ENCODE data around the gene GABRR3.

The GABRR3 gene

DNA sequence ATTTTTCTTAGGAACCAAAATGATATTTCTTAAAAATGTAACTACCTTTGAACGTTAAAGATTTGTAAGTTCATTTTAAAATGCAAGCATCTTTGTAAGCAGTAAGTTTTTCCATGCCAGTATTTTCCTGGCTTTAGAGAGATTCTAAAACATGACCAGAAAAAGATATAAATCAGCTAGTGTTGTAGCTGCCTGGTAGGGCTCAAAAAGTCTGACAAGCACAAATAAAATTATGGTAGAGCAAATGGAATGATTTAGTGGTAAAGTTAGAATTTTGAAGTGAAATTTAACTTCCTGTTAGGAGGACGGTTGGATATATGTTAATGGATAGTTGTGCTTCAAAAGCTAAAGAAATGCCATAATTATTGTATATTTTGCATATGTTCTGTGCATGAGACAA lies 29.7 kb downstream of the GABRR3 start:
- H4K20me1 ChIP-seq (ENCODE audit: insufficient read depth, low read length): no peaks in the 10 kb centered on the region
- H3K4me1 ChIP-seq (ENCODE audit: insufficient read depth, low read length, severe bottlenecking): peaks cover 26% of the 10 kb centered on the region
- H3K9me2 ChIP-seq (ENCODE audit: low read depth, low read length): no peaks in the 10 kb centered on the region
- H3F3A ChIP-seq (ENCODE audit: insufficient read depth, low read length): no peaks in the 10 kb centered on the region
- H3K4me2 ChIP-seq (ENCODE audit: low read length): no peak overlapping the region
- H3K79me2 ChIP-seq (ENCODE audit: insufficient read depth, low read length): no peaks in the 10 kb centered on the region
- H3K27me3 ChIP-seq (ENCODE audit: insufficient read depth, low read length): no peaks in the 10 kb centered on the region
- H3K4me3 ChIP-seq (ENCODE audit: low read depth, low read length, poor library complexity, severe bottlenecking): no peak overlapping the region
- TF ChIP-seq EZH2 (IDR thresholded peaks at IDR 0.05; ENCODE audit: borderline replicate concordance, low read length): no peak
- H3K9me3 ChIP-seq (ENCODE audit: low read length): no peaks in the 10 kb centered on the region
- H3K27ac ChIP-seq (ENCODE audit: low read depth, low read length, poor library complexity, severe bottlenecking): no peak overlapping the region
- H2AFZ ChIP-seq (ENCODE audit: low read length): no peak overlapping the region
- H3K9ac ChIP-seq (ENCODE audit: low read length): no peak overlapping the region
- no peaks in the 10 kb centered on the region for H3K36me3 ChIP-seq (ENCODE audit: insufficient read depth, low read length)

DNA sequence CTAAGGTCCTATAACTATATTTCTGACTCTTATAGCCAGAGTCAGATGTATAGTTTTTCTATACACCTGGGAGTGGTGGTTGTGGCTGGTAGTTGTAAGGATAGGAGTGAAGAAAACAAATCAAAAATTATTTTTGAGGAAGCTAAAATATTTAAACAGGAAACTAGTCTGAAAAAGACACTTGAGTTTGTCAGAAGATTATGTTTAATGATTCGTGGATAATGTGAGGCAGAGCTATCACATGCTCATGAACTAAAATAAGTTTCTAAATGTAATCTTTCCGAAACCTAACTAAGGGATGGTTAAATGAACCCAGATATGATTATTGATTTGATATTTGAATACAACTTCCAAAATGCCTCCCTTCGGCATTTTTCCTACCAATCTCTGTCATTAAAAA lies 30.4 kb downstream of the GABRR3 start:
- TF ChIP-seq EZH2 (IDR thresholded peaks at IDR 0.05; ENCODE audit: borderline replicate concordance, low read length) (no peak), CTCF (IDR thresholded peaks at IDR 0.05; ENCODE audit: low read length) (no peak)
- Histone ChIP-seq H3K27me3 (ENCODE audit: insufficient read depth, low read length) (no peaks in the 10 kb centered on the region), H3K9ac (ENCODE audit: low read length) (no peak overlapping the region), H3K36me3 (ENCODE audit: insufficient read depth, low read length) (no peaks in the 10 kb centered on the region), H3K4me1 (ENCODE audit: insufficient read depth, low read length, severe bottlenecking) (peaks cover 26% of the 10 kb centered on the region), H3K9me2 (ENCODE audit: low read depth, low read length) (no peaks in the 10 kb centered on the region), H3F3A (ENCODE audit: insufficient read depth, low read length) (no peaks in the 10 kb centered on the region), H3K9me3 (ENCODE audit: low read length) (no peaks in the 10 kb centered on the region), H3K4me3 (ENCODE audit: low read depth, low read length, poor library complexity, severe bottlenecking) (no peak overlapping the region), H3K79me2 (ENCODE audit: insufficient read depth, low read length) (no peaks in the 10 kb centered on the region), H3K27ac (ENCODE audit: low read depth, low read length, poor library complexity, severe bottlenecking) (no peak overlapping the region), H4K20me1 (ENCODE audit: insufficient read depth, low read length) (no peaks in the 10 kb centered on the region), H2AFZ (ENCODE audit: low read length) (no peak overlapping the region), H3K4me2 (ENCODE audit: low read length) (peak overlapping the region; percentile 30; the same call in 1 of the 2 replicates)

DNA sequence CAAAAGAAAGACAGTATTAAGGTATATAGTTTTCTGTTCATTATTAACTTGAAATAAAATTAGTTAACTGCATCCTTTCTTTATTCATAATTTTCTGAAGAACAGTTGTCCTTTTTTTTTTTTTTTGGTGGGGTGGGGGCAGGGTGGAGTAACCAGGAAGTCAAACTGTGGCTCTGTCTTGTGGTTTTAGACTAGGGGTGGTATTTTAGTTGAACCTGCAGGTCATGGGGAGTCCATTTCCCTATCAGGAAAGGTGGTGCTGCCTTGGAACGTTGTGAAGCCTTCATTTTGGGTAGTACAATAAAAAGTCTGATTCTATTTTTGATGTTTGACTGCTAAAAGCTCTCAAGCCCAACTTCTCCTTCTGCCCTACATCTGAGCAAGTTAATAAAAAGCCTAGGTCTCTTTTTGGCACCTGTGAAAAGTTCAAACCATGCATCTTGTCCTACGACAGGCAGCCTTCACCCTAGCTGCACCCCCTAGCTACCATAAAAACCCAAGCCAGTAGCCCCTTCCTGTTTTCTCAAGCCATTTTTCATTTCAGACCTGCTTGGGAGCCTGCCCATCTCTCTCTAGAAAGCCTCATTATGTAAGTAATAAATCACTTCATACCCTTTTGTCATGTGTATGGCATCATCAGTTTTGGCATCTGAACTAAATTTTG lies 31.7 kb downstream of the GABRR3 start:
- H3K27ac ChIP-seq (ENCODE audit: low read depth, low read length, poor library complexity, severe bottlenecking): peak overlapping the region; percentile 70
- H3K4me1 ChIP-seq (ENCODE audit: insufficient read depth, low read length, severe bottlenecking): peaks cover 26% of the 10 kb centered on the region
- no peaks in the 10 kb centered on the region for H4K20me1 ChIP-seq (ENCODE audit: insufficient read depth, low read length)
- H3K36me3 ChIP-seq (ENCODE audit: insufficient read depth, low read length): no peaks in the 10 kb centered on the region
- no peaks in the 10 kb centered on the region for H3K27me3 ChIP-seq (ENCODE audit: insufficient read depth, low read length)
- peak overlapping the region; percentile 31 for H3K4me2 ChIP-seq (ENCODE audit: low read length)
- H2AFZ ChIP-seq (ENCODE audit: low read length): peak overlapping the region; percentile 62
- TF ChIP-seq CTCF (IDR thresholded peaks at IDR 0.05; ENCODE audit: low read length): no peak
- TF ChIP-seq EZH2 (IDR thresholded peaks at IDR 0.05; ENCODE audit: borderline replicate concordance, low read length): no peak
- H3K9me2 ChIP-seq (ENCODE audit: low read depth, low read length): no peaks in the 10 kb centered on the region
- H3K9me3 ChIP-seq (ENCODE audit: low read length): no peaks in the 10 kb centered on the region
- H3K79me2 ChIP-seq (ENCODE audit: insufficient read depth, low read length): no peaks in the 10 kb centered on the region
- H3F3A ChIP-seq (ENCODE audit: insufficient read depth, low read length): no peaks in the 10 kb centered on the region
- no peak overlapping the region for H3K4me3 ChIP-seq (ENCODE audit: low read depth, low read length, poor library complexity, severe bottlenecking)
- H3K9ac ChIP-seq (ENCODE audit: low read length): no peak overlapping the region

GRCh38 chr3:98002717-98003116 lies 32.4 kb downstream of the GABRR3 start:
- H3K9ac ChIP-seq (ENCODE audit: low read length): no peak overlapping the region
- no peak overlapping the region for H3K4me3 ChIP-seq (ENCODE audit: low read depth, low read length, poor library complexity, severe bottlenecking)
- peak overlapping the region; percentile 70 for H3K27ac ChIP-seq (ENCODE audit: low read depth, low read length, poor library complexity, severe bottlenecking)
- H3K4me2 ChIP-seq (ENCODE audit: low read length): no peak overlapping the region
- H4K20me1 ChIP-seq (ENCODE audit: insufficient read depth, low read length): no peaks in the 10 kb centered on the region
- no peaks in the 10 kb centered on the region for H3K9me2 ChIP-seq (ENCODE audit: low read depth, low read length)
- no peaks in the 10 kb centered on the region for H3K79me2 ChIP-seq (ENCODE audit: insufficient read depth, low read length)
- H3K36me3 ChIP-seq (ENCODE audit: insufficient read depth, low read length): no peaks in the 10 kb centered on the region
- peaks cover 26% of the 10 kb centered on the region for H3K4me1 ChIP-seq (ENCODE audit: insufficient read depth, low read length, severe bottlenecking)
- no peaks in the 10 kb centered on the region for H3F3A ChIP-seq (ENCODE audit: insufficient read depth, low read length)
- no peaks in the 10 kb centered on the region for H3K27me3 ChIP-seq (ENCODE audit: insufficient read depth, low read length)
- H3K9me3 ChIP-seq (ENCODE audit: low read length): no peaks in the 10 kb centered on the region
- TF ChIP-seq EZH2 (IDR thresholded peaks at IDR 0.05; ENCODE audit: borderline replicate concordance, low read length): no peak
- no peak for TF ChIP-seq CTCF (IDR thresholded peaks at IDR 0.05; ENCODE audit: low read length)
- no peak overlapping the region for H2AFZ ChIP-seq (ENCODE audit: low read length)
